Measurements from ENCODE around the gene ZNF227. TPM values are rescaled to one million over a fixed set of nuclear protein-coding genes. Genes with fewer than 3 reads are reported as not detected.
"Not testable (repeated sequence)": the region's sequence is repeated elsewhere in the genome, so short reads cannot be mapped to it uniquely, and the experiment has no call there.

ZNF227 gene
- total RNA-seq, 4 donors from 2014 or later = 9.9 to 18.2 (median 14.2) TPM

DNA sequence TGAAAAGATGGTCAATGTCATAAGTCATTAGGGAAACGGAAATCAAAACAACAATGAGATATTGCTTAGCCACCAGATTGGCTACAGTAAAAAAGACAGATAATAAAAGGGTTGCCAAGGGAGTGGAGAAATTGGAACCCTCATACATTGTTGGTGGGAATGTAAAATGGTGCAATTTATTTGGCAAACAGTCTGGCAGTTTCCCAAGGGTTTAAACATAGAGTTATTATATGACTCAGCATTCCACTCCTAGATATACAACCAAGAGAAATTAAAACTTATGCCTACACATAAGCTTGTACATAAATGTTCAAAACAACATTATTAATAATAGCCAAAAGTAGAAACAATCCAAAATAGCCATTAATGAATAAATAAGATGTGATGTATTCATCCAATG, 9.9 kb upstream of the ZNF227 start:
- no peak overlapping the region for H3K27ac ChIP-seq
- DNase-seq = no peak
- TF ChIP-seq, protein P1, sequence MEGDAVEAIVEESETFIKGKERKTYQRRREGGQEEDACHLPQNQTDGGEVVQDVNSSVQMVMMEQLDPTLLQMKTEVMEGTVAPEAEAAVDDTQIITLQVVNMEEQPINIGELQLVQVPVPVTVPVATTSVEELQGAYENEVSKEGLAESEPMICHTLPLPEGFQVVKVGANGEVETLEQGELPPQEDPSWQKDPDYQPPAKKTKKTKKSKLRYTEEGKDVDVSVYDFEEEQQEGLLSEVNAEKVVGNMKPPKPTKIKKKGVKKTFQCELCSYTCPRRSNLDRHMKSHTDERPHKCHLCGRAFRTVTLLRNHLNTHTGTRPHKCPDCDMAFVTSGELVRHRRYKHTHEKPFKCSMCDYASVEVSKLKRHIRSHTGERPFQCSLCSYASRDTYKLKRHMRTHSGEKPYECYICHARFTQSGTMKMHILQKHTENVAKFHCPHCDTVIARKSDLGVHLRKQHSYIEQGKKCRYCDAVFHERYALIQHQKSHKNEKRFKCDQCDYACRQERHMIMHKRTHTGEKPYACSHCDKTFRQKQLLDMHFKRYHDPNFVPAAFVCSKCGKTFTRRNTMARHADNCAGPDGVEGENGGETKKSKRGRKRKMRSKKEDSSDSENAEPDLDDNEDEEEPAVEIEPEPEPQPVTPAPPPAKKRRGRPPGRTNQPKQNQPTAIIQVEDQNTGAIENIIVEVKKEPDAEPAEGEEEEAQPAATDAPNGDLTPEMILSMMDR (IDR thresholded peaks at IDR 0.05) = no peak
- TF ChIP-seq POLR2A (IDR thresholded peaks at IDR 0.05) = no peak
- peaks cover 0 to 5% (median 2%) of the 10 kb centered on the region in 4 donors for H3K9me3 ChIP-seq
- no peaks in the 10 kb centered on the region for H3K27me3 ChIP-seq
- H3K4me3 ChIP-seq = no peak overlapping the region
- no peaks in the 10 kb centered on the region for H3K4me1 ChIP-seq
- no peaks in the 10 kb centered on the region for H3K36me3 ChIP-seq

DNA sequence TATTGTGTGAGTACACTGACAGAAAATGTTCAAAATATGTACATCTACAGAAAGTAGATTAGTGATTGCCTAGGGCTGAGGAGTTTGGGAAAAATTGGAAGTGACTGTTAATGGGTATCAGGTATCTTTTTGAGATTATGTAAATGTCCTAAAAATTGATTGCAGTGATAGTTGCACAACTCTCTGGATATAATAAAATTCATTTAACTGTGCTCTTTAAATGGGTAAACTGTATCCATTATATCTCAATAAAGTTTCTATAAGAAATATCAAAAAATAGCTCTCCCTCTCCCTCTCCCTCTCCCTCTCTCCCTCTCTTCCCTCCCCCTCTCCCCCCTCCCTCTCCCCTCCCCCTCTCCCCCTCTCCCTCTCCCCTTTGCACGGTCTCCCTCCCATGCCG, 9.4 kb upstream of the ZNF227 start:
- Histone ChIP-seq H3K4me1 (no peaks in the 10 kb centered on the region), H3K27me3 (no peaks in the 10 kb centered on the region), H3K9me3 (peaks cover 0 to 5% (median 2%) of the 10 kb centered on the region in 4 donors), H3K27ac (no peak overlapping the region), H3K4me3 (no peak overlapping the region), H3K36me3 (no peaks in the 10 kb centered on the region)
- no peak for DNase-seq
- TF ChIP-seq, protein P1 (IDR thresholded peaks at IDR 0.05) = no peak
- TF ChIP-seq POLR2A (IDR thresholded peaks at IDR 0.05) = no peak

DNA sequence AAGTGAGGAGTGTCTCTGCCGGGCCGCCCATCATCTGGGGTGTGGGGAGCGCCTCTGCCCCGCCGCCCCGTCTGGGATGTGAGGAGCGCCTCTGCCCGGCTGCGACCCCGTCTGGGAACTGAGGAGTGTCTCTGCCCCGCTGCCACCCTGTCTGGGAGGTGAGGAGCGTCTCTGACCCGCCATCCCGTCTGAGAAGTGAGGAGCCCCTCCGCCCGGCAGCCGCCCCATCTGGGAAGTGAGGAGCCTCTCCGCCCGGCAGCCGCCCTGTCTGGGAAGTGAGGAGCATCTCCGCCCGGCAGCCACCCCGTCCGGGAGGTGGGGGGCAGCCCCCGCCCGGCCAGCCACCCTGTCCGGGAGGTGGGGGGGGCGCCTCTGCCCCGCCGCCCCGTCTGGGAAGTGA, 8.5 kb upstream of the ZNF227 start:
- H3K4me3 ChIP-seq, H3K4me1 ChIP-seq, H3K9me3 ChIP-seq, H3K27ac ChIP-seq, DNase-seq, H3K27me3 ChIP-seq, H3K36me3 ChIP-seq: not testable (repeated sequence)

DNA sequence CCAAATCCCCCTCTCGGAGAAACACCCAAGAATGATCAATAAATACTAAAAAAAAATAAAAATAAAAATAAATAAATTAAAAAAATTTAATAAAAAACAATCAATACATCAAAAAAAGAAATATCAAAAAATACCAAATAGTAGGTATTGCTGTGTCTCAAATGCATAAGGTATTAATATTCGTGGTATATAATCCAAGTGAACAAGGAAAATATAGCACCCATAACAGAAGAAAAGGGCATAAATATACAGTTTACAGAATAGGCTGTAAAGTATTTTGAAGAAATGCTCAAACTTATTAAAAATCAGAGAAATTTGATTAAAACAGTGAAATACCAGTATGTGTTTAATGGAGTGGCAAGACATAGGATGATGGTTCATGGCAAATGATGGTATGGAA, 7.6 kb upstream of the ZNF227 start:
- TF ChIP-seq, protein P1 (IDR thresholded peaks at IDR 0.05) = no peak
- Histone ChIP-seq H3K9me3 (peaks cover 0 to 5% (median 2%) of the 10 kb centered on the region in 4 donors), H3K27me3 (no peaks in the 10 kb centered on the region), H3K4me3 (no peak overlapping the region), H3K27ac (no peak overlapping the region), H3K36me3 (no peaks in the 10 kb centered on the region), H3K4me1 (no peaks in the 10 kb centered on the region)
- no peak for DNase-seq

DNA sequence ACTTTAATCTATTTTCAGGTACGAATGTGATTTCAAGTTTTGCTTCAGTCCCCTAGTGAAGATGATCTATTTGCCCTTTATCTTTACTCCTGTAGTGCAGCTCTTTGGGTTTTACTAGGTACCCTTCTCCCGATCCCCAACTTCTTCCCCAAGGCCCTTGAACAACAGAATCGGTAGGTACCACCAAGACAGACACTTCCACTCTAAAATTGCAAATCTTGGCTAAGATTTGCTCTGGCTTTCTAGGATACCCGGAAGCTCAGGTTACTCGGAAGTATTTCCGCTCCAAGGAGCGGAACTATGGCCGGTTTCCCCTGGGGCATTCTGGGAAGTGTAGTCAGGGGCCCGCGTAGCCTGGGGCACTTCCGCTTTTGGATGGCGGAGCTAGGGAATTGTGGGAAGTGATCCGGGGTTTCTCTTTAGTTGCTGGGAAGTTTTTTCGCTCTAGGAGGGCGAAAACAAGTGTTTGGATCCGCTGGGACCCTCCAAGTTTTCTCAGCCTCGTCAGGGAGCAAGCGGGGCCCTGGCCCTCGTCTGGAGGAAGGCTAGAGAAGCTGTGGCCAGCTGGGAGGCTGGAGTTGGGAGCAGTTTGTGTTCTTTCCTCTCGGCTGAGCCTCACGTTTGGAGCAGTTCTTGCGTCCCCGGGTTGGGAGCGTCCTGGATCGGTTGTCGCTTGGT, 5.1 kb upstream of the ZNF227 start:
- Histone ChIP-seq H3K36me3 (no peaks in the 10 kb centered on the region), H3K9me3 (peaks cover 0 to 5% (median 2%) of the 10 kb centered on the region in 4 donors), H3K4me3 (peak overlapping the region; percentile 69 to 74 (median 72)), H3K27ac (peak overlapping the region; percentile 75 to 80 (median 77)), H3K4me1 (no peaks in the 10 kb centered on the region), H3K27me3 (no peaks in the 10 kb centered on the region)
- DNase-seq = peak; percentile 85 to 94 (median 87)
- peak in 1 of 2 donors; percentile 11 for TF ChIP-seq POLR2A (IDR thresholded peaks at IDR 0.05)
- TF ChIP-seq, protein P1 (IDR thresholded peaks at IDR 0.05) = no peak

DNA sequence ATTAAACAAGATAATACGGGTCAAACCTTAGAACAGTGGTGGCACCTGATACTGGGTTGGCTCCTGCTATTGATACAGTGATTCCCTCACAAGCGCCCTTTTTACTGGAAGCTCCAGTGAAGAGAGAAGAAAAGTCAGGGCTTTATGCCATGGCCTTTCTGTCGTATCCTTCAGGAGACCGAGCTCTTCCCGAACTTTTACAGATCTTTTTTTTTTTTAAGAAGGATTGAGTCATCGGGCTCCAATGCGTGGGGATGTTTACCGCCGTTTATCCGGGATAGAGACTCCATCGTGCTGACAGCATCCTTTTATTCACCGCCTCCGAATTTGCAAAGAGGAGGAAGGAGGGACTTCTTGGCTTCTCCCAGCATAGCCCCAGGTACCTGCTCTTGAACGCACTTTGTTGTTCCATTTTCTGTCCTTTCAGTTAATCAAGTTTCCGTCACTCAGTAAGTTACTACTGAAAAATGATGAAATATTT, 574 bp downstream of the ZNF227 start:
- H3K27me3 ChIP-seq = no peaks in the 10 kb centered on the region
- H3K9me3 ChIP-seq = no peaks in the 10 kb centered on the region
- peak overlapping the region; percentile 77 to 86 (median 80) for H3K27ac ChIP-seq
- peak overlapping the region; percentile 57 to 92 (median 72) for H3K4me3 ChIP-seq
- H3K4me1 ChIP-seq = peaks cover 0 to 9% (median 0%) of the 10 kb centered on the region in 4 donors
- TF ChIP-seq, protein P1 (IDR thresholded peaks at IDR 0.05) = no peak
- TF ChIP-seq POLR2A (IDR thresholded peaks at IDR 0.05) = no peak
- DNase-seq = no peak
- peaks cover 0 to 31% (median 0%) of the 10 kb centered on the region in 3 donors for H3K36me3 ChIP-seq

DNA sequence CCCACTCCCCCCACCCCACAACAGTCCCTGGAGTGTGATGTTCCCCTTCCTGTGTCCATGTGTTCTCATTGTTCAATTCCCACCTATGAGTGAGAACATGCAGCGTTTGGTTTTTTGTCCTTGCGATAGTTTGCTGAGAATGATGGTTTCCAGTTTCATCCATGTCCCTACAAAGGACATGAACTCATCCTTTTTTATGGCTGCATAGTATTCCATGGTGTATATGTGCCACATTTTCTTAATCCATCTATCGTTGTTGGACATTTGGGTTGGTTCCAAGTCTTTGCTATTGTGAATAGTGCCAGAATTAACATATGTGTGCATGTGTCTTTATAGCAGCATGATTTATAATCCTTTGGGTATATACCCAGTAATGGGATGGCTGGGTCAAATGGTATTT, 7.6 kb downstream of the ZNF227 start:
- H3K27me3 ChIP-seq, H3K9me3 ChIP-seq, DNase-seq, H3K4me1 ChIP-seq, H3K4me3 ChIP-seq, H3K27ac ChIP-seq: not testable (repeated sequence)
- H3K36me3 ChIP-seq = peaks cover 0 to 42% (median 0%) of the 10 kb centered on the region in 3 donors

DNA sequence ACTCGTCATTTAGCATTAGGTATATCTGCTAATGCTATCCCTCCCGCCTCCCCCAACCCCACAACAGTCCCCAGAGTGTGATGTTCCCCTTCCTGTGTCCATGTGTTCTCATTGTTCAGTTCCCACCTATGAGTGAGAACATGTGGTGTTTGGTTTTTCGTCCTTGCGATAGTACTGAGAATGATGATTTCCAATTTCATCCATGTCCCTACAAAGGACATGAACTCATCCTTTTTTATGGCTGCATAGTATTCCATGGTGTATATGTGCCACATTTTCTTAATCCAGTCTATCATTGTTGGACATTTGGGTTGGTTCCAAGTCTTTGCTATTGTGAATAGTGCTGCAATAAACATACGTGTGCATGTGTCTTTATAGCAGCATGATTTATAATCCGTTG, 8.4 kb downstream of the ZNF227 start:
- H3K4me1 ChIP-seq, H3K27ac ChIP-seq, H3K27me3 ChIP-seq, H3K4me3 ChIP-seq, H3K9me3 ChIP-seq, DNase-seq: not testable (repeated sequence)
- peaks cover 0 to 38% (median 0%) of the 10 kb centered on the region in 3 donors for H3K36me3 ChIP-seq

DNA sequence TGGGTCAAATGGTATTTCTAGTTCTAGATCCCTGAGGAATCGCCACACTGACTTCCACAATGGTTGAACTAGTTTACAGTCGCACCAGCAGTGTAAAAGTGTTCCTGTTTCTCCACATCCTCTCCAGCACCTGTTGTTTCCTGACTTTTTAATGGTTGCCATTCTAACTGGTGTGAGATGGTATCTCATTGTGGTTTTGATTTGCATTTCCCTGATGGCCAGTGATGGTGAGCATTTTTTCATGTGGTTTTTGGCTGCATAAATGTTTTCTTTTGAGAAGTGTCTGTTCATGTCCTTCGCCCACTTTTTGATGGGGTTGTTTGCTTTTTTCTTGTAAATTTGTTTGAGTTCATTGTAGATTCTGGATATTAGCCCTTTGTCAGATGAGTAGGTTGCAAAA, 9.0 kb downstream of the ZNF227 start:
- not testable (repeated sequence) for H3K4me1 ChIP-seq, H3K4me3 ChIP-seq, H3K27me3 ChIP-seq, DNase-seq, H3K27ac ChIP-seq
- H3K9me3 ChIP-seq = peaks cover 0 to 12% (median 4%) of the 10 kb centered on the region in 4 donors
- H3K36me3 ChIP-seq = peaks cover 0 to 41% (median 0%) of the 10 kb centered on the region in 3 donors

Measured in Peyer's patch (tissue), 4 donors.